Measurements from ENCODE around the gene SIRT2. TPM values are rescaled to one million over a fixed set of nuclear protein-coding genes. Genes with fewer than 3 reads are reported as not detected.

The SIRT2 gene
- total and polyA plus RNA-seq, 2 of the 13 experiments (the other 11 are each of a cell fraction or from before 2014, with no cell fraction given): 22.3 to 26.1 TPM

- TF ChIP-seq GLMP (CRISPR knock-in tag; IDR thresholded peaks at IDR 0.05; ENCODE audit: borderline replicate concordance) (no peak), ZNF543 (CRISPR knock-in tag; IDR thresholded peaks at IDR 0.05) (peak; percentile 80; the same call in 1 of the 2 replicates), ZNF691 (CRISPR knock-in tag; IDR thresholded peaks at IDR 0.05; ENCODE audit: borderline replicate concordance, low read depth) (no peak; the same call in 1 of the 2 replicates), ZNF407 (CRISPR knock-in tag; IDR thresholded peaks at IDR 0.05; ENCODE audit: not compliant biosample characterization) (peak; percentile 15), CREBL2 (CRISPR knock-in tag; IDR thresholded peaks at IDR 0.05; ENCODE audit: borderline replicate concordance) (no peak), ZNF572 (CRISPR knock-in tag; IDR thresholded peaks at IDR 0.05) (no peak), MXI1 (IDR thresholded peaks at IDR 0.05; ENCODE audit: borderline replicate concordance, low read depth, low read length) (peak; percentile 99), SP2 (CRISPR knock-in tag; IDR thresholded peaks at IDR 0.05) (peak; percentile 68), ZNF746 (CRISPR knock-in tag; IDR thresholded peaks at IDR 0.05) (no peak), ZBTB49 (CRISPR knock-in tag; IDR thresholded peaks at IDR 0.05; ENCODE audit: borderline replicate concordance) (no peak)
Measured at GRCh38 chr19:38851622-38852230, 47.7 kb downstream of the SIRT2 start (continued).

Measured in HepG2 (cell line).